HepG2 (cell line): ENCODE measurements around the gene GOLT1A. TPM values are rescaled to one million over a fixed set of nuclear protein-coding genes. Genes with fewer than 3 reads are reported as not detected.

Experiments used
- ATAC-seq: fragments of 200-7000 bp; cut with Tn5 transposase; 3 replicates; pipeline ENCODE4 v1.9.1; 2020; ENCODE audit warnings: mild to moderate bottlenecking, moderate library complexity
- BruUV-seq: library from RNA; stranded (reverse); fragments of 400-500 nt; replicated peaks from 2 replicates; lab custom pipeline; 2021; lab: Mats Ljungman, UMichigan
- CTCF ChIA-PET: fragments of 300-600 bp; formaldehyde crosslinking; extraction: SDS; loops from one replicate; lab custom pipeline; 2021; ENCODE audit warnings: low total read pairs, inconsistent platforms, low intra/inter-chr PET ratio; lab: Yijun Ruan, JAX
- POLR2A ChIA-PET: fragments of 350-600 bp; sonication (Branson Sonifier 250); formaldehyde crosslinking; loops from one replicate; lab custom pipeline; 2020; ENCODE audit warnings: antibody characterized with exemption, inconsistent platforms; lab: Yijun Ruan, JAX
- DNase-seq: peaks from one replicate; pipeline ENCODE4 v3.0.0-alpha.2; 2015; ENCODE audit warnings: low spot score
- FAIRE-seq: peaks from 3 replicates; lab custom pipeline; 2011; peaks lifted over from hg19 to GRCh38; lab: Jason Lieb, UNC
- H2AFZ ChIP-seq: one replicate; pipeline ENCODE4 v1.6.1; 2011; ENCODE audit warnings: low read length, inconsistent platforms
- H3K27ac ChIP-seq: fragments of 300-600 bp; 3 replicates; pipeline ENCODE4 v1.8.0; 2011; ENCODE audit warnings: mixed run types, mild to moderate bottlenecking, mixed read lengths, low read length, inconsistent platforms; ENCODE audit not compliant: insufficient read depth; ENCODE audit errors: extremely low read length
- H3K27me3 ChIP-seq, 2 experiments: fragments of 200-600 bp in 1 of 2; 2 replicates in 1 of 2; 3 replicates in 1 of 2; pipeline versions ENCODE4 v1.6.0 to v1.8.0; 2011; ENCODE audit warnings: low read length in 2 of 2, mild to moderate bottlenecking in 2 of 2, moderate library complexity in 2 of 2, inconsistent platforms in 1 of 2; ENCODE audit not compliant: insufficient read depth in 2 of 2, control insufficient read depth in 1 of 2
- H3K36me3 ChIP-seq, 2 experiments: fragments of 200-600 bp in 1 of 2; replicated peaks in 1 of 2; 2 replicates in 1 of 2; 3 replicates in 1 of 2; pipeline versions ENCODE4 v1.5.1 to v1.8.0; 2011; ENCODE audit warnings: low read length in 2 of 2, inconsistent platforms in 1 of 2; ENCODE audit not compliant: insufficient read depth in 2 of 2, control insufficient read depth in 1 of 2
- H3K4me1 ChIP-seq: 2 replicates; pipeline ENCODE4 v1.5.1; 2012; ENCODE audit warnings: low read length, inconsistent platforms; ENCODE audit not compliant: insufficient read depth
- H3K4me2 ChIP-seq: 2 replicates; pipeline ENCODE4 v1.6.0; 2011; ENCODE audit warnings: low read depth, low read length, inconsistent platforms
- H3K4me3 ChIP-seq, 3 experiments: fragments of 200-600 bp in 1 of 3; sonication (generic), shearing (Covaris generic) in 1 of 3; replicated peaks in 1 of 3; 2 replicates each; pipeline ENCODE4 v1.5.1; 2011 to 2016; ENCODE audit warnings: low read length in 3 of 3, inconsistent platforms in 2 of 3, low read depth in 2 of 3, mild to moderate bottlenecking in 2 of 3, control low read depth in 1 of 3, mixed read lengths in 1 of 3; ENCODE audit not compliant: insufficient read depth in 1 of 3
- H3K79me2 ChIP-seq: one replicate; pipeline ENCODE4 v1.6.1; 2011; ENCODE audit warnings: low read length, inconsistent platforms; ENCODE audit not compliant: insufficient read depth
- H3K9ac ChIP-seq: 2 replicates; pipeline ENCODE4 v1.6.0; 2011; ENCODE audit warnings: mild to moderate bottlenecking, low read depth, low read length, inconsistent platforms; ENCODE audit not compliant: insufficient read depth
- H3K9me3 ChIP-seq: 2 replicates; pipeline ENCODE4 v1.5.1; 2012; ENCODE audit warnings: mild to moderate bottlenecking, low read length
- H4K20me1 ChIP-seq: 2 replicates; pipeline ENCODE4 v1.6.0; 2011; ENCODE audit warnings: inconsistent platforms, mild to moderate bottlenecking, low read length, moderate library complexity; ENCODE audit not compliant: insufficient read depth
- ARID5B ChIP-seq: IDR thresholded peaks from 2 replicates; pipeline ENCODE4 v1.4.0; 2020; ENCODE audit warnings: mild to moderate bottlenecking, missing genetic modification reagents
- HMGXB3 ChIP-seq: sonication (generic); formaldehyde crosslinking; IDR thresholded peaks from 2 replicates; pipeline ENCODE4 v1.4.0; 2020; ENCODE audit warnings: missing genetic modification reagents, borderline replicate concordance
- JUNB ChIP-seq: sonication (generic); formaldehyde crosslinking; IDR thresholded peaks from 2 replicates; pipeline ENCODE4 v1.8.0; 2022; ENCODE audit warnings: missing genetic modification reagents, mild to moderate bottlenecking, borderline replicate concordance
- KDM1A ChIP-seq: IDR thresholded peaks from 2 replicates; pipeline ENCODE4 v1.6.1; 2016; ENCODE audit warnings: missing compliant biosample characterization
- MBD4 ChIP-seq: IDR thresholded peaks from 2 replicates; pipeline ENCODE4 v1.6.1; 2012; ENCODE audit warnings: low read length, inconsistent platforms, borderline replicate concordance
- NBN ChIP-seq: fragments of 450-650 bp; conservative IDR thresholded peaks from 2 replicates; pipeline ENCODE4 v1.6.1; 2017
- RXRA ChIP-seq: sonication (generic); formaldehyde crosslinking; IDR thresholded peaks from 2 replicates; pipeline ENCODE4 v1.5.1; 2020; ENCODE audit warnings: missing genetic modification reagents
- XBP1 ChIP-seq: sonication (generic); formaldehyde crosslinking; IDR thresholded peaks from 2 replicates; pipeline ENCODE4 v1.5.0; 2020; ENCODE audit warnings: missing genetic modification reagents
- ZBTB21 ChIP-seq: sonication (generic); formaldehyde crosslinking; IDR thresholded peaks from 2 replicates; pipeline ENCODE4 v1.4.0; 2020; ENCODE audit warnings: missing genetic modification reagents
- ZBTB33 ChIP-seq: sonication (generic); formaldehyde crosslinking; IDR thresholded peaks from 2 replicates; pipeline ENCODE4 v1.4.0; 2020; ENCODE audit warnings: missing genetic modification reagents
- ZC3H4 ChIP-seq: sonication (generic); formaldehyde crosslinking; IDR thresholded peaks from 2 replicates; pipeline ENCODE4 v1.4.0; 2020; ENCODE audit warnings: missing genetic modification reagents, borderline replicate concordance
- ZNF558 ChIP-seq: sonication (generic); formaldehyde crosslinking; IDR thresholded peaks from 2 replicates; pipeline ENCODE4 v1.9.0; 2022; ENCODE audit warnings: mild to moderate bottlenecking, missing genetic modification reagents, borderline replicate concordance
- ZNF607 ChIP-seq: sonication (generic); formaldehyde crosslinking; IDR thresholded peaks from 2 replicates; pipeline ENCODE4 v1.5.1; 2020; ENCODE audit warnings: missing genetic modification reagents, mild to moderate bottlenecking, borderline replicate concordance
- ZNF75D ChIP-seq: sonication (generic); formaldehyde crosslinking; IDR thresholded peaks from 2 replicates; pipeline ENCODE4 v1.8.1; 2023; ENCODE audit warnings: missing genetic modification reagents, mild to moderate bottlenecking, borderline replicate concordance
- WGBS: methylation state at CpG from one replicate; pipeline ENCODE4 v1.1.6; 2017; ENCODE audit warnings: low lambda C conversion rate; 5-methylcytosine and 5-hydroxymethylcytosine counted together
- in situ Hi-C: cut with HindIII; loops from 2 replicates; pipeline ENCODE4 v1.10.0; 2017; ENCODE audit warnings: low pct_unique_long_range_greater_than_20kb; ENCODE audit not compliant: extremely low pct_ligation_motif_present
- intact Hi-C: fragments of 100-400 bp; cut with micrococcal nuclease; formaldehyde crosslinking; loops from one replicate; pipeline ENCODE4 v1.10.0; 2022; ENCODE audit not compliant: unreplicated experiment
- polyA plus RNA-seq, 8 experiments: library from polyadenylated mRNA; depleted of rRNA in 3 of 8; stranded (reverse) in 7 of 8; unstranded in 1 of 8; fragments of >200 nt; fragmentation: Illumina TruSeq in 4 of 8; extraction: Trizol in 4 of 8; gene quantifications; 2 replicates each; pipeline versions ENCODE4 v1.2.1 to v1.2.3, GENCODE V29; 2011 to 2016; ENCODE audit warnings: low read depth in 4 of 8, missing spikeins in 1 of 8, mixed read lengths in 1 of 8; ENCODE audit not compliant: insufficient read depth in 1 of 8
- total RNA-seq, 5 experiments: library from RNA; depleted of rRNA; stranded (reverse); fragments of >200 nt; fragmentation: Illumina TruSeq; extraction: Trizol; gene quantifications; 2 replicates each; pipeline ENCODE4 v1.2.3, GENCODE V29; 2016; ENCODE audit warnings: low read depth in 1 of 5

GOLT1A gene
- total and polyA plus RNA-seq, 2 of the 13 experiments (the other 11 are each of a cell fraction or from before 2014, with no cell fraction given): 25.8 to 28.0 TPM

GRCh38 chr1:204172404-204173029 is 41.3 kb downstream of the GOLT1A start (continued):
- no peak for TF ChIP-seq JUNB (CRISPR knock-in tag)
- TF ChIP-seq ZBTB21 (CRISPR knock-in tag): no peak
- TF ChIP-seq ZNF75D (CRISPR knock-in tag): no peak
- no peak for TF ChIP-seq HMGXB3
- TF ChIP-seq KDM1A: no peak
- TF ChIP-seq RXRA (CRISPR knock-in tag): no peak

- BruUV-seq: no TSS peak
- ChIA-PET POLR2A (no interaction called here), CTCF (no interaction called here)
- peaks cover 24% of the 10 kb centered on the region for H3K4me1 ChIP-seq
- 1% methylated on average over 4 of the region's 4 CpGs for WGBS
- no peaks in the 10 kb centered on the region for H4K20me1 ChIP-seq
- 0 out of 3 replicates have a peak, but pooled peaks have one; percentile 25 for ATAC-seq
- no peaks in the 10 kb centered on the region for H3K36me3 ChIP-seq
- H3K79me2 ChIP-seq: no peaks in the 10 kb centered on the region
- in situ Hi-C loops: no loop called here
- H3K27ac ChIP-seq: no peak overlapping the region
- no peak overlapping the region for H3K9ac ChIP-seq
- no peak overlapping the region for H3K4me2 ChIP-seq
- peak; percentile 80 for DNase-seq
- H3K4me3 ChIP-seq: no peak overlapping the region
- no peak for FAIRE-seq
- peaks cover 25% of the 10 kb centered on the region for H3K9me3 ChIP-seq
- intact Hi-C loops: no loop called here
- H2AFZ ChIP-seq: no peak overlapping the region
- H3K27me3 ChIP-seq: 0 out of 5 replicates have a peak, but pooled peaks cover 0 to 7% of the 10 kb centered on the region in 2 experiments
- TF ChIP-seq ZNF607 (no peak), ARID5B (CRISPR knock-in tag) (peak; percentile 53), XBP1 (no peak), ZNF558 (CRISPR knock-in tag) (no peak), MBD4 (no peak), ZC3H4 (CRISPR knock-in tag) (no peak), NBN (no peak), ZBTB33 (CRISPR knock-in tag) (no peak)
Measured at GRCh38 chr1:204171751-204172178, 42.0 kb downstream of the GOLT1A start.
